ENCODE measurements around the gene HAUS7.

The HAUS7 gene

GRCh38 chrX:153477364-153477857, 7.0 kb upstream of the HAUS7 start:
- no peak for DNase-seq (ENCODE audit: low spot score)

- DNase-seq (ENCODE audit: low spot score), result no peak
These were observed 6.4 kb upstream of the HAUS7 start for GRCh38 chrX:153476666-153477363.

GRCh38 chrX:153475751-153476281, 5.4 kb upstream of the HAUS7 start:
- DNase-seq (ENCODE audit: low spot score), result no peak

GRCh38 chrX:153475271-153475670, 4.9 kb upstream of the HAUS7 start:
- no peak for DNase-seq (ENCODE audit: low spot score)

GRCh38 chrX:153474718-153475117, 4.3 kb upstream of the HAUS7 start:
- no peak for DNase-seq (ENCODE audit: low spot score)

GRCh38 chrX:153474266-153474665, 3.9 kb upstream of the HAUS7 start:
- DNase-seq (ENCODE audit: low spot score), result no peak

- DNase-seq (ENCODE audit: low spot score), result no peak
These were observed 2.8 kb upstream of the HAUS7 start for GRCh38 chrX:153473126-153473525.

- no peak for DNase-seq (ENCODE audit: low spot score)
These were observed 1.4 kb upstream of the HAUS7 start for GRCh38 chrX:153471663-153472280.

- peak; percentile 51 for DNase-seq (ENCODE audit: low spot score)
These were observed 465 bp downstream of the HAUS7 start for GRCh38 chrX:153469811-153470410.

- no peak for DNase-seq (ENCODE audit: low spot score)
These were observed 2.3 kb downstream of the HAUS7 start for GRCh38 chrX:153468008-153468580.

- DNase-seq (ENCODE audit: low spot score), result no peak
These were observed 4.5 kb downstream of the HAUS7 start for GRCh38 chrX:153465691-153466380.

GRCh38 chrX:153464116-153464515, 6.3 kb downstream of the HAUS7 start:
- DNase-seq (ENCODE audit: low spot score), result no peak

GRCh38 chrX:153463556-153463955, 6.8 kb downstream of the HAUS7 start:
- DNase-seq (ENCODE audit: low spot score), result no peak

- DNase-seq (ENCODE audit: low spot score), result no peak
These were observed 7.3 kb downstream of the HAUS7 start for GRCh38 chrX:153463031-153463430.

GRCh38 chrX:153462291-153462690, 8.1 kb downstream of the HAUS7 start:
- DNase-seq (ENCODE audit: low spot score), result no peak

GRCh38 chrX:153460826-153461225, 9.6 kb downstream of the HAUS7 start:
- peak; percentile 63 for DNase-seq (ENCODE audit: low spot score)

- no peak for DNase-seq (ENCODE audit: low spot score)
These were observed 10.4 kb downstream of the HAUS7 start for GRCh38 chrX:153459986-153460385.

- no peak for DNase-seq (ENCODE audit: low spot score)
These were observed 11.9 kb downstream of the HAUS7 start for GRCh38 chrX:153458476-153458875.

GRCh38 chrX:153457827-153458466, 12.4 kb downstream of the HAUS7 start:
- DNase-seq (ENCODE audit: low spot score), result no peak

- DNase-seq (ENCODE audit: low spot score), result no peak
These were observed 13.1 kb downstream of the HAUS7 start for GRCh38 chrX:153457136-153457825.

- DNase-seq (ENCODE audit: low spot score), result no peak
These were observed 13.7 kb downstream of the HAUS7 start for GRCh38 chrX:153456704-153457103.

Measured in NAMALWA (cell line).